Mucosa of descending colon (tissue), 3 donors: ENCODE results near the gene MPP2. TPM values are rescaled to one million over a fixed set of nuclear protein-coding genes. Genes with fewer than 3 reads are reported as not detected.
"Not testable (repeated sequence)": the region's sequence is repeated elsewhere in the genome, so short reads cannot be mapped to it uniquely, and the experiment has no call there.

Source experiments
- ATAC-seq: fragments of 200-7000 bp; cut with Tn5 transposase; one replicate; pipeline ENCODE4 v1.9.1; 2020; ENCODE audit warnings: mild to moderate bottlenecking, moderate library complexity
- DNase-seq, 3 donors: peaks; one replicate each; pipeline ENCODE4 v3.0.0-alpha.2; 2020
- H3K36me3 ChIP-seq: fragments of 200-600 bp; one replicate; pipeline ENCODE4 v1.8.0; 2021; ENCODE audit warnings: low read depth, mild to moderate bottlenecking
- H3K4me1 ChIP-seq: fragments of 200-600 bp; one replicate; pipeline ENCODE4 v1.8.0; 2021; ENCODE audit warnings: low read depth, mild to moderate bottlenecking
- H3K4me3 ChIP-seq: fragments of 200-600 bp; one replicate; pipeline ENCODE4 v1.8.0; 2021; ENCODE audit warnings: mild to moderate bottlenecking
- H3K9me3 ChIP-seq: fragments of 200-600 bp; one replicate; pipeline ENCODE4 v1.8.0; 2021; ENCODE audit warnings: mild to moderate bottlenecking
- CTCF ChIP-seq: fragments of 200-600 bp; IDR thresholded peaks from one replicate; pipeline ENCODE4 v1.8.0; 2022; ENCODE audit warnings: antibody characterized with exemption, mild to moderate bottlenecking
- intact Hi-C, 2 donors: fragments of 100-400 bp; cut with DNase I in 1 of 2; cut with micrococcal nuclease in 1 of 2; formaldehyde crosslinking; loops; one replicate each; pipeline versions ENCODE4 v1.11.0 to v1.11.1; 2022; cut with DNase I, micrococcal nuclease
- total RNA-seq, 3 donors: library from RNA; stranded (reverse); fragmentation: NEBNext Ultra II Directional in 2 of 3; extraction: Animal tissue kit (Norgen Biotek cat#: 25700) in 2 of 3; gene quantifications; one replicate each; pipeline versions ENCODE4 v1.2.1 to v1.2.4, GENCODE V29; 2021 to 2023
- donor health status: DM: no; HTN: no; CAD: no; lungs with moderate emphysema.
- donor health status: DM: no; HTN: no; CAD: no.
- donor health status: DM: no; HTN: yes; CAD: no.

MPP2 gene
- total RNA-seq, 3 donors from 2014 or later: 0.55 to 13.2 (median 1.1) TPM

- no peaks in the 10 kb centered on the region for H3K36me3 ChIP-seq
- DNase-seq: peak in 1 of 3 donors; percentile 10
- ATAC-seq: no peak
- H3K9me3 ChIP-seq: no peaks in the 10 kb centered on the region
- H3K4me3 ChIP-seq: no peak overlapping the region
- TF ChIP-seq CTCF: no peak
- intact Hi-C loops: no loop called here
- H3K4me1 ChIP-seq: peaks cover 5% of the 10 kb centered on the region
Measured at GRCh38 chr17:43842975-43843325, 64.4 kb downstream of the MPP2 start.

DNA sequence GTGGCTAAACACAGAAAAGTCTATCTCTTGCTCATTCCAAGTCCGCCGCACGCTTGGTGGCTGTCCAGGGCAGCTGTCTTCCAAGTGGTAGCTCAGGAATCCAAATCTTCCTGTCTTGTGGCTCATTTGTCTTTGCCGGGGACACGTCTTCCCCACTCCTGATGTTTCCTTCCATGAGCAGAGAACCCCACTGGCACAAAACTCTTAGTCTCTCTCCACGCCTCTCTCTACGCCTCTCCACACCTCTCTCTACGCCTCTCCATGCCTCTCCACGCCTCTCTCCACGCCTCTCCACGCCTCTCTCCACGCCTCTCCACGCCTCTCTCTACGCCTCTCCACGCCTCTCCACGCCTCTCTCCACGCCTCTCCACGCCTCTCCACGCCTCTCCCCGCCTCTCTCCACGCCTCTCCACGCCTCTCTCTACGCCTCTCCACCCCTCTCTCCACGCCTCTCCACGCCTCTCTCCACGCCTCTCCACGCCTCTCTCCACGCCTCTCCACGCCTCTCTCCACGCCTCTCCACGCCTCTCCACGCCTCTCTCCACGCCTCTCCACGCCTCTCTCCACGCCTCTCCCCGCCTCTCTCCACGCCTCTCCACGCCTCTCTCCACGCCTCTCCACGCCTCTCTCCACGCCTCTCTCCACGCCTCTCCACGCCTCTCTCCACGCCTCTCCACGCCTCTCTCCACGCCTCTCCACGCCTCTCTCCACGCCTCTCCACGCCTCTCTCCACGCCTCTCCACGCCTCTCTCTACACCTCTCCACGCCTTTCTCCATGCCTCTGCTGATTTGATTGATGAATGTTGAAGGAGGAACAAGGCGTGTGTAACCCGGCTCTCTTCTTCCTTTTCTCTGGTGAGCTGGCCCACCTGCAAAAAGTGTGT is 65.0 kb downstream of the MPP2 start:
- H3K9me3 ChIP-seq, H3K4me3 ChIP-seq, H3K36me3 ChIP-seq, ATAC-seq, H3K4me1 ChIP-seq, intact Hi-C loops: not testable (repeated sequence)
- DNase-seq: peak in 1 of 3 donors; percentile 26

GRCh38 chr17:43841282-43841681 is 66.1 kb downstream of the MPP2 start:
- H3K4me3 ChIP-seq: no peak overlapping the region
- DNase-seq (no peak), ATAC-seq (no peak)
- no peaks in the 10 kb centered on the region for H3K9me3 ChIP-seq
- intact Hi-C loops: no loop called here
- no peaks in the 10 kb centered on the region for H3K36me3 ChIP-seq
- peaks cover 5% of the 10 kb centered on the region for H3K4me1 ChIP-seq
- TF ChIP-seq CTCF: no peak

- DNase-seq: peak in 1 of 3 donors; percentile 11
- H3K36me3 ChIP-seq: no peaks in the 10 kb centered on the region
- no peak for ATAC-seq
- intact Hi-C loops: no loop called here
- peaks cover 5% of the 10 kb centered on the region for H3K4me1 ChIP-seq
- H3K4me3 ChIP-seq: no peak overlapping the region
- H3K9me3 ChIP-seq: no peaks in the 10 kb centered on the region
- no peak for TF ChIP-seq CTCF
Measured at GRCh38 chr17:43840814-43841213, 66.5 kb downstream of the MPP2 start.

DNA sequence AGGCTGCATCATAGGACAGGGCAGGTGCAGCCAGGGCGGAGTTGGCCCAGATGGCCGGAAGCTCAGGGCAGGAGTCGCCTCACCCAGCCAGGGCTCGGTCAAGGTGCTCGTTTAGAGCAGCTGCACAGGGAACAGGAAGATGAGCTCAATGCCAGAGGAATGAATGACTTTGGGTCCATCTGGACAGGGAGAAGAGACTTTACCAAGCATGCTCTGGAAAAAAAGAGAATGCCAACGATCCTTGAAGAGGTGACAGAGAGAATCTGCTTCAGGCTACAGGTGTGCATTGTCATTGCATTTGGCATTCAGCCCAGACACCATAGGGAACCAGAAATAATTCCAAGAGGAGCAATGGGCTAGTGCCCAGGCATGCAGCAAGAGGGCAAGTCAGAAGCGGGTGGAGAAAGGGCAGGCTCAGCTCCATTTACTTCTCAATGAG is 67.6 kb downstream of the MPP2 start:
- Histone ChIP-seq H3K4me3 (no peak overlapping the region), H3K36me3 (no peaks in the 10 kb centered on the region), H3K9me3 (no peaks in the 10 kb centered on the region), H3K4me1 (peaks cover 5% of the 10 kb centered on the region)
- no peak for TF ChIP-seq CTCF
- ATAC-seq: peak; percentile 100
- DNase-seq: peak; percentile 81 to 86 (median 85)
- intact Hi-C loops: no loop called here

DNA sequence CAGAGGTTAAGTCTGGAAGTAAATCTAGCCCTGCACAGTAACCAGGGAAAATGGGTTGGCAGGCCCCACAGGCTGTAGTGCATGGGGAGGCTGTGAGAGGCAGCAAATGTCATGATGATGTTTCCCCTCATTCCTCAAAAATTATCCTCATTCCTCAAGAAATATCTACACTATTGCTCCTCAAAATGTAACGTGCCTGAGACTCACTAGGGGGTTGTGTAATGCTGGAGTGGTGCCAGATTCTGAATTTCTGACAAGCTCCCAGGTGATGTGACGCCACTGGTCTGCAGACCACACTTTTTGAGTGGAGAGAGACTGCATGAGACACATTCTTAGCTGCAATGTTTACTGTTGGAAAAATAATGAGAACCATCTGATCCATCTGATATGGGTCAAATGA is 73.2 kb downstream of the MPP2 start:
- Histone ChIP-seq H3K9me3 (no peaks in the 10 kb centered on the region), H3K4me1 (peaks cover 6% of the 10 kb centered on the region), H3K4me3 (no peak overlapping the region), H3K36me3 (no peaks in the 10 kb centered on the region)
- no peak for TF ChIP-seq CTCF
- intact Hi-C loops: no loop called here
- ATAC-seq: no peak
- peak in 1 of 3 donors; percentile 2 for DNase-seq
